Kidney epithelial cell (primary cell): ENCODE results near the gene CHCHD3. TPM values are rescaled to one million over a fixed set of nuclear protein-coding genes. Genes with fewer than 3 reads are reported as not detected.
A peak's percentile ranks its signal among the peaks of the same experiment; 100 is the strongest.

Source experiments
- DNase-seq: peaks from one replicate; pipeline ENCODE4 v3.0.0-alpha.2; 2010; ENCODE audit warnings: low read depth
- H3K27me3 ChIP-seq: 2 replicates; pipeline ENCODE4 v1.6.0; 2011; ENCODE audit warnings: low read length; ENCODE audit not compliant: control insufficient read depth, insufficient read depth
- H3K36me3 ChIP-seq: 2 replicates; pipeline ENCODE4 v1.5.1; 2011; ENCODE audit warnings: low read length; ENCODE audit not compliant: control insufficient read depth, insufficient read depth
- H3K4me3 ChIP-seq: 2 replicates; pipeline ENCODE4 v1.5.1; 2011; ENCODE audit warnings: low read depth, mild to moderate bottlenecking, control low read depth, low read length
- total RNA-seq: library from RNA; depleted of rRNA; stranded (reverse); fragments of >200 nt; gene quantifications from 2 replicates; pipeline ENCODE4 v1.2.3, GENCODE V29; 2015
- TF ChIP-seq, protein P1 (sequence below): IDR thresholded peaks from 2 replicates; pipeline ENCODE4 v1.5.1; 2011; ENCODE audit warnings: mild to moderate bottlenecking, moderate library complexity, low read length, control low read depth, inconsistent platforms; ENCODE audit not compliant: insufficient read depth, poor library complexity, severe bottlenecking

Gene CHCHD3
- total RNA-seq, 1 donor from 2014 or later = 119 TPM

DNA sequence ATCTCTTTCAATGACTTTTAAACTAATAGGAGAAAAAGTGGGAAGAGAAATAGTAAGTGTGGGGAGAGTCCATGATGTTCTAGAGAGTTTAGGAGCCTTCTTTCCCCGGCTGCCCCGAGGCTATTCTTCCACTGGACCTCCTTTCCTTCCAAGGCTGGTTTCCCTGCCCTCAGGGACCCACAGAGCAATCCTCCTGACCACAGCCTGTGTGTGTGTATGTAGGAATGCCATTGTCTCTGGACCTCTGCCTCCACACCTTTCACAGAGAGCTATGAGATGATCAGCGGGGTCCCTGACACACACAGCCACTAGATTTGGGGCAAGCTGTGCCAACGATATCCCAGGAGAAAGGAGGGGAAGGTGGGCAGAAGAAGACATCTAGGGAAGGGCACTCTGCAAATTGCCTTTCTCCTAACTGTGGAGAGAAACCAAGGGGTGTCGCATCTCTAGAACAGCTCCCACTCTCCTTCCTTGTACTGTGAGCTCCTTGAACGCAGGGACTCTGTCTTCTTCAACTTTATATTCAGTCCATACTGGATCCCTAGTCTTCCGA, 13.3 kb upstream of the CHCHD3 start:
- DNase-seq = no peak
- no peaks in the 10 kb centered on the region for H3K27me3 ChIP-seq
- no peak overlapping the region for H3K4me3 ChIP-seq
- TF ChIP-seq, protein P1, sequence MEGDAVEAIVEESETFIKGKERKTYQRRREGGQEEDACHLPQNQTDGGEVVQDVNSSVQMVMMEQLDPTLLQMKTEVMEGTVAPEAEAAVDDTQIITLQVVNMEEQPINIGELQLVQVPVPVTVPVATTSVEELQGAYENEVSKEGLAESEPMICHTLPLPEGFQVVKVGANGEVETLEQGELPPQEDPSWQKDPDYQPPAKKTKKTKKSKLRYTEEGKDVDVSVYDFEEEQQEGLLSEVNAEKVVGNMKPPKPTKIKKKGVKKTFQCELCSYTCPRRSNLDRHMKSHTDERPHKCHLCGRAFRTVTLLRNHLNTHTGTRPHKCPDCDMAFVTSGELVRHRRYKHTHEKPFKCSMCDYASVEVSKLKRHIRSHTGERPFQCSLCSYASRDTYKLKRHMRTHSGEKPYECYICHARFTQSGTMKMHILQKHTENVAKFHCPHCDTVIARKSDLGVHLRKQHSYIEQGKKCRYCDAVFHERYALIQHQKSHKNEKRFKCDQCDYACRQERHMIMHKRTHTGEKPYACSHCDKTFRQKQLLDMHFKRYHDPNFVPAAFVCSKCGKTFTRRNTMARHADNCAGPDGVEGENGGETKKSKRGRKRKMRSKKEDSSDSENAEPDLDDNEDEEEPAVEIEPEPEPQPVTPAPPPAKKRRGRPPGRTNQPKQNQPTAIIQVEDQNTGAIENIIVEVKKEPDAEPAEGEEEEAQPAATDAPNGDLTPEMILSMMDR = no peak
- H3K36me3 ChIP-seq = no peaks in the 10 kb centered on the region

DNA sequence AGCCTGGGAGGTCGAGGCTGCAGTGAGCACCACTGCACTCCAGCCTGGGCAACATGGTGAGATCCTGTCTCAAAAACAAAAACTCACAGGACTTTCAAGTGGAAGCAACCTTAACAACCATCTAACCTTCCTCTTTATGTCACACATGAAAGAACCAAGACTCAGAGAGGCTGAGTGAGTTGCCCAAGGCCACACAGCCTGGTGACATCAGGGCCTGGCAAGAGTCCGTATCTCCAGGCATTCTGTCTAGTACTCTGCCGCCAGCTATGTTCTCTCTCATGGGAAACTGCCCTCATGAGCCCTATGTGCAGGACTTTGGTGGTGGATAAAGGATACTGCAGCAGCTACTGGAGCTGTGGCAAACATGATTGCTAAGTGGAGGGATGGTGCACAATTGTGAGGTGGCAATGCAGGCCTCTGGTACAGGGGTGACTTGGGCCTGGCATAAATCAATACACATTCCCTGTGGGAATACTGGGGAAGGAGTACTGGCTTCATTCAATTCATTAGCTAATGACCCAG, 10.1 kb upstream of the CHCHD3 start:
- no peak for DNase-seq
- Histone ChIP-seq H3K27me3 (no peaks in the 10 kb centered on the region), H3K36me3 (no peaks in the 10 kb centered on the region), H3K4me3 (no peak overlapping the region)
- TF ChIP-seq, protein P1 = no peak

DNA sequence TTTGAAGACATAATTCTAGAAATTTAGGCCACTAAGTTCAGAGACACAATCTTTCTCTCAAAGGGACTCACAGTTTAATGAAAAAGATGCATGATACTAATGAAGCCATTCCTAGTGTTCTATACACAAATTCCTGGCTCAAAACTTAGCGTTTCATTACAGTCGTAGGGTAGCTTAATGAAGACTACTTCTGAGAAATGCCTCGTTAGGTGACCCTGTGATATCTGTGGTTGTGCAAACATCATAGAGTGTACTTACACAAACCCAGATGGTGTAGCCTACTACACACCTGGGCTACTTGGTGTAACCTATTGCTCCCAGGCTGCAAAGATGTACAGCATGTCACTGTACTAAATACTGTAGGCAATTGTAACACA, 488 bp upstream of the CHCHD3 start:
- DNase-seq = no peak
- TF ChIP-seq, protein P1 = no peak
- Histone ChIP-seq H3K27me3 (no peaks in the 10 kb centered on the region), H3K4me3 (no peak overlapping the region), H3K36me3 (no peaks in the 10 kb centered on the region)

DNA sequence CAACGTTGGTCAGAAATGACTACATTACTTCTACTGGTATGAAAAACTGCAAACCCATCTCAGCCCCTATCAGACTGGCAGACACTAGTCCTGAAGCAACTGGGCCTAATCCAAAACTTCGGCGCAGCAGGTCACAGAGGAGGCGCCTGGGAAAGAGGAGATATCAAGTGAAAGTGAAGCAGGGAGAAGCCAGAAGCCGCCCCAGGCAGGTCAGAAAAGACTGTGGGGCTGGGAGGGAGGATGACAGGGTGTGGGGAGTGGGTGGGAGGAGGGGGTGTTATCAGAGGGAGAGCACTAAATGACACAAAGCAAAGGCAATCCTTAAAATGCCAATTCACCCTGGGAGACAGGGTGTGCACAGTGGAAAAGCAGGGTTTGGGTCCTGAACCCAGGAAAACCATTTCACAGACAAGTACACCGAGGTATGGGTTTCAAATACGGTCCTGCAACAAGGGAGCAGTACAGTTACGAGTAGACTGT, 731 bp downstream of the CHCHD3 start:
- H3K27me3 ChIP-seq = no peaks in the 10 kb centered on the region
- H3K4me3 ChIP-seq = peak overlapping the region; percentile 98
- TF ChIP-seq, protein P1 = no peak
- H3K36me3 ChIP-seq = no peaks in the 10 kb centered on the region
- no peak for DNase-seq

GRCh38 chr7:133079296-133079695, 2.6 kb downstream of the CHCHD3 start:
- H3K36me3 ChIP-seq = no peaks in the 10 kb centered on the region
- DNase-seq = no peak
- no peaks in the 10 kb centered on the region for H3K27me3 ChIP-seq
- H3K4me3 ChIP-seq = no peak overlapping the region
- TF ChIP-seq, protein P1 = no peak

- DNase-seq = no peak
- Histone ChIP-seq H3K4me3 (no peak overlapping the region), H3K36me3 (no peaks in the 10 kb centered on the region), H3K27me3 (no peaks in the 10 kb centered on the region)
- TF ChIP-seq, protein P1 = no peak
Measured at GRCh38 chr7:133077394-133077793, 4.5 kb downstream of the CHCHD3 start.
